Nephron (organoid): ENCODE data around the gene APPBP2.
"Not testable (repeated sequence)": the region's sequence is repeated elsewhere in the genome, so short reads cannot be mapped to it uniquely, and the experiment has no call there.

Experiments
- H3K27ac Mint-ChIP-seq, 3 experiments: 2 replicates each; pipeline ENCODE4 v1.8.0; 2020; ENCODE audit warnings: mixed read lengths in 3 of 3, mild to moderate bottlenecking in 2 of 3, moderate library complexity in 1 of 3
- H3K27me3 Mint-ChIP-seq: 2 replicates; pipeline ENCODE4 v1.8.0; 2021; ENCODE audit warnings: low read depth, mild to moderate bottlenecking, moderate library complexity, mixed read lengths
- H3K36me3 Mint-ChIP-seq: 2 replicates; pipeline ENCODE4 v1.8.0; 2020; ENCODE audit warnings: low read depth, mixed read lengths
- H3K4me1 Mint-ChIP-seq: 2 replicates; pipeline ENCODE4 v1.8.0; 2020; ENCODE audit warnings: mixed read lengths
- H3K4me3 Mint-ChIP-seq, 3 experiments: 2 replicates each; pipeline ENCODE4 v1.8.0; 2020; ENCODE audit warnings: mild to moderate bottlenecking in 3 of 3, mixed read lengths in 3 of 3, moderate library complexity in 2 of 3
- H3K9me3 Mint-ChIP-seq: 2 replicates; pipeline ENCODE4 v1.8.0; 2020; ENCODE audit warnings: mixed read lengths
- CTCF ChIP-seq, 3 experiments: fragments of 200-600 bp; sonication (generic); IDR thresholded peaks; one replicate each; pipeline ENCODE4 v1.5.0; 2021; ENCODE audit warnings: antibody characterized with exemption in 3 of 3; ENCODE audit not compliant: unreplicated experiment in 3 of 3

APPBP2 gene

GRCh38 chr17:60496041-60496440 is 30.0 kb downstream of the APPBP2 start:
- H3K27me3 Mint-ChIP-seq: no peaks in the 10 kb centered on the region

GRCh38 chr17:60495260-60495659 is 30.8 kb downstream of the APPBP2 start:
- peaks cover 28% of the 10 kb centered on the region for H3K9me3 Mint-ChIP-seq
- H3K4me1 Mint-ChIP-seq: no peaks in the 10 kb centered on the region
- no peak for TF ChIP-seq CTCF (IDR thresholded peaks at IDR 0.05; ENCODE audit: unreplicated experiment in 3 of 3)
- peaks cover 96% of the 10 kb centered on the region for H3K36me3 Mint-ChIP-seq
- no peaks in the 10 kb centered on the region for H3K27me3 Mint-ChIP-seq
- no peak overlapping the region for H3K27ac Mint-ChIP-seq
- no peak overlapping the region for H3K4me3 Mint-ChIP-seq

More at GRCh38 chr17:60496041-60496440, 30.0 kb downstream of the APPBP2 start:
- Mint-ChIP-seq H3K36me3 (peaks cover 88% of the 10 kb centered on the region), H3K27ac (no peak overlapping the region), H3K4me3 (no peak overlapping the region), H3K9me3 (peaks cover 21% of the 10 kb centered on the region), H3K4me1 (no peaks in the 10 kb centered on the region)
- TF ChIP-seq CTCF (IDR thresholded peaks at IDR 0.05; ENCODE audit: unreplicated experiment in 3 of 3): no peak

- Mint-ChIP-seq H3K36me3 (peaks cover 99% of the 10 kb centered on the region), H3K4me1 (no peaks in the 10 kb centered on the region), H3K27ac (no peak overlapping the region), H3K9me3 (peaks cover 33% of the 10 kb centered on the region), H3K27me3 (no peaks in the 10 kb centered on the region), H3K4me3 (no peak overlapping the region)
- no peak for TF ChIP-seq CTCF (IDR thresholded peaks at IDR 0.05; ENCODE audit: unreplicated experiment in 3 of 3)
Observed at GRCh38 chr17:60493847-60494321, 32.2 kb downstream of the APPBP2 start.

GRCh38 chr17:60491771-60492170 is 34.3 kb downstream of the APPBP2 start:
- Mint-ChIP-seq H3K4me1 (no peaks in the 10 kb centered on the region), H3K27me3 (no peaks in the 10 kb centered on the region), H3K36me3 (peaks cover 100% of the 10 kb centered on the region), H3K4me3 (no peak overlapping the region), H3K27ac (no peak overlapping the region), H3K9me3 (peaks cover 51% of the 10 kb centered on the region)
- no peak for TF ChIP-seq CTCF (IDR thresholded peaks at IDR 0.05; ENCODE audit: unreplicated experiment in 3 of 3)

- H3K4me1 Mint-ChIP-seq, H3K4me3 Mint-ChIP-seq, H3K27ac Mint-ChIP-seq, H3K27me3 Mint-ChIP-seq: not testable (repeated sequence)
- Mint-ChIP-seq H3K36me3 (peaks cover 100% of the 10 kb centered on the region), H3K9me3 (peaks cover 60% of the 10 kb centered on the region)
Observed at GRCh38 chr17:60490594-60490993, 35.4 kb downstream of the APPBP2 start.

GRCh38 chr17:60481604-60482003 is 44.4 kb downstream of the APPBP2 start:
- TF ChIP-seq CTCF (IDR thresholded peaks at IDR 0.05; ENCODE audit: unreplicated experiment in 3 of 3): no peak
- no peak overlapping the region for H3K4me3 Mint-ChIP-seq
- H3K27ac Mint-ChIP-seq: no peak overlapping the region

More at GRCh38 chr17:60481604-60482003, 44.4 kb downstream of the APPBP2 start:
- Mint-ChIP-seq H3K4me1 (no peaks in the 10 kb centered on the region), H3K36me3 (peaks cover 61% of the 10 kb centered on the region), H3K27me3 (no peaks in the 10 kb centered on the region), H3K9me3 (peaks cover 22% of the 10 kb centered on the region)
